ENCODE measurements around the gene OR14J1. TPM values are rescaled to one million over a fixed set of nuclear protein-coding genes. Genes with fewer than 3 reads are reported as not detected.
"Not testable (repeated sequence)": the region's sequence is repeated elsewhere in the genome, so short reads cannot be mapped to it uniquely, and the experiment has no call there.

Gene OR14J1
- polyA plus RNA-seq, 3 donors from 2014 or later = not detected

- not testable (repeated sequence) for DNase-seq, H3K4me1 Mint-ChIP-seq, H3K4me3 Mint-ChIP-seq, H3K27ac Mint-ChIP-seq, H3K36me3 Mint-ChIP-seq
- H3K27me3 Mint-ChIP-seq (ENCODE audit: low read depth in 3 of 3) = peaks cover 4 to 22% (median 5%) of the 10 kb centered on the region in 3 donors
- H3K9me3 Mint-ChIP-seq = peaks cover 0 to 10% (median 1%) of the 10 kb centered on the region in 6 donors
Measured at GRCh38 chr6:29349348-29349747, 47.8 kb downstream of the OR14J1 start.

- H3K36me3 Mint-ChIP-seq = no peaks in the 10 kb centered on the region
- no peaks in the 10 kb centered on the region for H3K4me1 Mint-ChIP-seq
- H3K9me3 Mint-ChIP-seq = peaks cover 0 to 10% (median 2%) of the 10 kb centered on the region in 6 donors
- no peak overlapping the region for H3K4me3 Mint-ChIP-seq
- no peak overlapping the region for H3K27ac Mint-ChIP-seq
- DNase-seq = no peak
- peaks cover 4 to 20% (median 4%) of the 10 kb centered on the region in 3 donors for H3K27me3 Mint-ChIP-seq (ENCODE audit: low read depth in 3 of 3)
Measured at GRCh38 chr6:29354980-29355379, 53.5 kb downstream of the OR14J1 start.

GRCh38 chr6:29355603-29356002, 54.1 kb downstream of the OR14J1 start:
- H3K27ac Mint-ChIP-seq = no peak overlapping the region
- no peaks in the 10 kb centered on the region for H3K4me1 Mint-ChIP-seq
- peaks cover 4 to 20% (median 5%) of the 10 kb centered on the region in 3 donors for H3K27me3 Mint-ChIP-seq (ENCODE audit: low read depth in 3 of 3)
- no peaks in the 10 kb centered on the region for H3K36me3 Mint-ChIP-seq
- peaks cover 0 to 10% (median 2%) of the 10 kb centered on the region in 6 donors for H3K9me3 Mint-ChIP-seq
- H3K4me3 Mint-ChIP-seq = no peak overlapping the region
- no peak for DNase-seq

Other genes starting within 250 kb of the OR14J1 start
- not detected for gene OR2B3, start 214.4 kb upstream of the OR14J1 start, polyA plus RNA-seq
- gene OR2J1, start 202.2 kb upstream of the OR14J1 start, polyA plus RNA-seq = not detected
- not detected for gene OR2J3, start 193.6 kb upstream of the OR14J1 start, polyA plus RNA-seq
- gene OR2J2, start 130.8 kb upstream of the OR14J1 start, polyA plus RNA-seq = not detected
- gene OR5V1, start 67.2 kb downstream of the OR14J1 start, polyA plus RNA-seq = not detected
- gene OR12D3, start 73.6 kb downstream of the OR14J1 start, polyA plus RNA-seq = not detected
- not detected for gene OR12D2, start 93.9 kb downstream of the OR14J1 start, polyA plus RNA-seq
- gene OR12D1, start 113.2 kb downstream of the OR14J1 start, polyA plus RNA-seq = not detected
- gene OR10C1, start 137.6 kb downstream of the OR14J1 start, polyA plus RNA-seq = not detected
- not detected for gene OR11A1, start 155.4 kb downstream of the OR14J1 start, polyA plus RNA-seq
- gene OR2H1, start 155.5 kb downstream of the OR14J1 start, polyA plus RNA-seq = not detected
- not detected for gene MAS1L, start 186.3 kb downstream of the OR14J1 start, polyA plus RNA-seq